SK-N-SH (cell line): ENCODE data around the gene DDAH1. TPM values are rescaled to one million over a fixed set of nuclear protein-coding genes. Genes with fewer than 3 reads are reported as not detected.

ENCODE experiments used
- CTCF ChIA-PET: fragments of 300-600, 350-600 bp; formaldehyde crosslinking; extraction: SDS; loops from one replicate; lab custom pipeline; 2021; lab: Yijun Ruan, JAX
- POLR2A ChIA-PET: fragments of 350-600 bp; sonication (Branson Sonifier 250); formaldehyde crosslinking; extraction: SDS; loops from one replicate; lab custom pipeline; 2020; ENCODE audit warnings: antibody characterized with exemption, inconsistent platforms; lab: Yijun Ruan, JAX
- DNase-seq: peaks from one replicate; pipeline ENCODE4 v3.0.0; 2012
- H2AFZ ChIP-seq: fragments of 200-600 bp; sonication (generic); 2 replicates; pipeline ENCODE4 v1.8.1; 2016; ENCODE audit warnings: antibody characterized with exemption, mild to moderate bottlenecking, low read depth
- H3F3A ChIP-seq: fragments of 200-600 bp; sonication (generic); replicated peaks from 2 replicates; pipeline ENCODE3; 2016; ENCODE audit warnings: antibody characterized with exemption, mild to moderate bottlenecking; ENCODE audit not compliant: insufficient read depth
- H3K27ac ChIP-seq, 2 experiments: fragments of 200-500 bp in 1 of 2; fragments of 200-600 bp in 1 of 2; sonication (Bioruptor generic) in 1 of 2; sonication (generic), shearing (Covaris generic) in 1 of 2; 2 replicates each; pipeline versions ENCODE4 v1.5.1 to v1.6.1; 2014 to 2016; ENCODE audit warnings: low read depth in 2 of 2, inconsistent platforms in 1 of 2, low read length in 1 of 2, mild to moderate bottlenecking in 1 of 2, mixed read lengths in 1 of 2
- H3K27me3 ChIP-seq: fragments of 200-600 bp; sonication (generic), shearing (Covaris generic); 2 replicates; pipeline ENCODE4 v1.6.1; 2016; ENCODE audit warnings: mixed run types; ENCODE audit not compliant: insufficient read depth
- H3K36me3 ChIP-seq, 2 experiments: fragments of 200-500 bp in 1 of 2; fragments of 200-600 bp in 1 of 2; sonication (Bioruptor generic) in 1 of 2; sonication (generic) in 1 of 2; replicated peaks in 1 of 2; 2 replicates each; pipeline versions ENCODE3 to v1.5.1; 2014 to 2016; ENCODE audit warnings: low read length in 1 of 2, mild to moderate bottlenecking in 1 of 2; ENCODE audit not compliant: insufficient read depth in 2 of 2, control insufficient read depth in 1 of 2
- H3K4me1 ChIP-seq, 2 experiments: fragments of 200-500 bp in 1 of 2; fragments of 200-600 bp in 1 of 2; sonication (Bioruptor generic) in 1 of 2; sonication (generic), shearing (Covaris generic) in 1 of 2; 2 replicates each; pipeline versions ENCODE4 v1.5.1 to v1.6.1; 2014 to 2016; ENCODE audit warnings: low read depth in 1 of 2, low read length in 1 of 2, mixed run types in 1 of 2; ENCODE audit not compliant: insufficient read depth in 2 of 2, control insufficient read depth in 1 of 2
- H3K4me2 ChIP-seq: fragments of 200-600 bp; sonication (generic), shearing (Covaris generic); 2 replicates; pipeline ENCODE4 v1.6.1; 2017; ENCODE audit warnings: mixed run types
- H3K4me3 ChIP-seq, 2 experiments: fragments of 200-500 bp in 1 of 2; fragments of 200-600 bp in 1 of 2; sonication (Bioruptor generic) in 1 of 2; sonication (generic), shearing (Covaris generic) in 1 of 2; 2 replicates each; pipeline versions ENCODE4 v1.5.1 to v1.8.1; 2014 to 2016; ENCODE audit warnings: low read depth in 2 of 2, inconsistent platforms in 1 of 2, low read length in 1 of 2, mild to moderate bottlenecking in 1 of 2, mixed read lengths in 1 of 2, moderate library complexity in 1 of 2
- H3K79me2 ChIP-seq: fragments of 200-600 bp; sonication (generic); 2 replicates; pipeline ENCODE4 v1.8.1; 2017; ENCODE audit warnings: mild to moderate bottlenecking; ENCODE audit not compliant: insufficient read depth
- H3K9ac ChIP-seq: fragments of 200-600 bp; sonication (generic); 2 replicates; pipeline ENCODE4 v1.6.1; 2017; ENCODE audit warnings: mixed run types
- H3K9me2 ChIP-seq: fragments of 200-600 bp; sonication (generic); 2 replicates; pipeline ENCODE4 v1.6.1; 2017; ENCODE audit warnings: mixed run types
- H3K9me3 ChIP-seq: fragments of 200-600 bp; sonication (generic); 2 replicates; pipeline ENCODE4 v1.6.1; 2017; ENCODE audit warnings: mixed run types, mild to moderate bottlenecking, moderate library complexity
- H4K20me1 ChIP-seq: fragments of 200-600 bp; sonication (generic); 2 replicates; pipeline ENCODE4 v1.6.1; 2017; ENCODE audit warnings: mild to moderate bottlenecking, mixed run types; ENCODE audit not compliant: insufficient read depth
- ELF1 ChIP-seq: IDR thresholded peaks from 2 replicates; pipeline ENCODE4 v1.4.0; 2012
- EP300 ChIP-seq, 2 experiments: IDR thresholded peaks; 2 replicates each; pipeline versions ENCODE4 v1.4.0 to v1.6.1; 2012; ENCODE audit warnings: borderline replicate concordance in 1 of 2, low read depth in 1 of 2, low read length in 1 of 2
- EZH2phosphoT487 ChIP-seq: fragments of 200-600 bp; sonication (generic); IDR thresholded peaks from 2 replicates; pipeline ENCODE4 v1.6.1; 2017; ENCODE audit warnings: low read depth, mixed run types, mild to moderate bottlenecking, antibody characterized with exemption, moderate library complexity, borderline replicate concordance
- FOSL2 ChIP-seq: IDR thresholded peaks from 2 replicates; pipeline ENCODE4 v1.4.0; 2012; ENCODE audit warnings: low read depth, mild to moderate bottlenecking, moderate library complexity, borderline replicate concordance
- GABPA ChIP-seq: IDR thresholded peaks from 2 replicates; pipeline ENCODE4 v1.4.0; 2012; ENCODE audit warnings: low read depth, mild to moderate bottlenecking
- GATA2 ChIP-seq: sonication (generic); formaldehyde crosslinking; IDR thresholded peaks from 2 replicates; pipeline ENCODE4 v1.5.0; 2020; ENCODE audit warnings: mild to moderate bottlenecking, missing genetic modification reagents
- JUND ChIP-seq: IDR thresholded peaks from 2 replicates; pipeline ENCODE4 v1.4.0; 2012
- MEF2A ChIP-seq: IDR thresholded peaks from 2 replicates; pipeline ENCODE4 v1.4.0; 2012; ENCODE audit warnings: low read depth, borderline replicate concordance
- MXI1 ChIP-seq: IDR thresholded peaks from 2 replicates; pipeline ENCODE4 v1.6.1; 2012; ENCODE audit warnings: mild to moderate bottlenecking, low read depth, low read length, improper control_type of control experiment
- NFIC ChIP-seq: IDR thresholded peaks from 2 replicates; pipeline ENCODE4 v1.4.0; 2012; ENCODE audit warnings: borderline replicate concordance
- POLR2AphosphoS5 ChIP-seq: IDR thresholded peaks from 2 replicates; pipeline ENCODE4 v1.6.1; 2012; ENCODE audit warnings: low read depth, low read length
- RFX5 ChIP-seq: IDR thresholded peaks from 2 replicates; pipeline ENCODE4 v1.6.1; 2012; ENCODE audit warnings: mild to moderate bottlenecking, improper control_type of control experiment, low read length
- RXRA ChIP-seq: IDR thresholded peaks from 2 replicates; pipeline ENCODE4 v1.4.0; 2012; ENCODE audit warnings: low read depth, mild to moderate bottlenecking, borderline replicate concordance
- SMC3 ChIP-seq: IDR thresholded peaks from 2 replicates; pipeline ENCODE4 v1.6.1; 2012; ENCODE audit warnings: low read depth, low read length, improper control_type of control experiment
- TAF1 ChIP-seq: IDR thresholded peaks from 2 replicates; pipeline ENCODE4 v1.6.1; 2012; ENCODE audit warnings: low read depth, mild to moderate bottlenecking, low read length, moderate library complexity, borderline replicate concordance
- TEAD4 ChIP-seq: IDR thresholded peaks from 2 replicates; pipeline ENCODE4 v1.4.0; 2012; ENCODE audit warnings: mild to moderate bottlenecking, borderline replicate concordance; ENCODE audit not compliant: insufficient read depth
- YY1 ChIP-seq: IDR thresholded peaks from 2 replicates; pipeline ENCODE4 v1.4.0; 2012; ENCODE audit warnings: low read depth, mild to moderate bottlenecking
- WGBS: methylation state at CpG from one replicate; pipeline ENCODE4 v1.1.6; 2017; ENCODE audit warnings: low lambda C conversion rate; 5-methylcytosine and 5-hydroxymethylcytosine counted together
- polyA plus RNA-seq, 3 experiments: library from polyadenylated mRNA; depleted of rRNA; stranded (reverse); fragments of >200 nt; gene quantifications; 2 replicates each; pipeline ENCODE4 v1.2.3, GENCODE V29; 2012
- TF ChIP-seq, protein P1 (sequence below): IDR thresholded peaks from 2 replicates; pipeline ENCODE4; 2012
- TF ChIP-seq, protein P2 (sequence below): IDR thresholded peaks from 2 replicates; pipeline ENCODE4 v1.4.0; 2012; ENCODE audit warnings: low read depth, borderline replicate concordance
- TF ChIP-seq, protein P3 (sequence below): IDR thresholded peaks from 2 replicates; pipeline ENCODE4 v1.4.0; 2012; ENCODE audit warnings: low read depth
- TF ChIP-seq, protein P4 (sequence below): fragments of 200-600 bp; sonication (generic); IDR thresholded peaks from 2 replicates; pipeline ENCODE4 v1.6.1; 2017; ENCODE audit warnings: antibody characterized with exemption, mild to moderate bottlenecking, moderate library complexity

Gene DDAH1
- polyA plus RNA-seq, 1 of the 3 experiments (the other 2 are of a cell fraction), result 64.3 TPM

DNA sequence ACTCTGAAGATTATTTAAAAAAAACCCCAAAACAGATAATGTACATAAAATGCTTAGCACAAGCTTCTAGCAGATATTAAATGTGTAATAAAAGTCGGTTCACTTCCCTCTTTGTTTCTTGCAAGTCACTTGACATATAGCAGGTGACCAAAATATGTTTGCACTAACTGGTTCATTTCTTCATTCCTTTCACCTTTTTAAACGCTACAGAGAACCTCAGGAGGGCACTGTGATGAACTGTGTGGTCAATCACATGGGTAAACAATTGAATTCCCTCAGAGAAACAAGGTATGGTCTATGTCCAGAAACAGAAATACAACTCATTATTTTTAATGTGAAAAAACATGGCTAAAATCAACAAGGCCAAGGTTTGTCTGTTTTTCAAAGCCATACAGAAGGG is 137.2 kb downstream of the DDAH1 start:
- Histone ChIP-seq H3K9ac (peak overlapping the region; percentile 59), H3K4me2 (no peak overlapping the region), H2AFZ (no peak overlapping the region), H3K79me2 (peaks cover 73% of the 10 kb centered on the region), H3K4me3 (no peak overlapping the region), H3K27me3 (no peaks in the 10 kb centered on the region), H4K20me1 (no peaks in the 10 kb centered on the region), H3K9me3 (no peaks in the 10 kb centered on the region), H3K9me2 (no peaks in the 10 kb centered on the region), H3F3A (peaks cover 79% of the 10 kb centered on the region), H3K36me3 (peaks cover 2 to 9% of the 10 kb centered on the region in 2 experiments), H3K4me1 (peaks cover 25 to 67% of the 10 kb centered on the region in 2 experiments), H3K27ac (peak overlapping the region; percentile 90 to 100)
- ChIA-PET CTCF (no interaction called here), POLR2A (no interaction called here)
- no peak for DNase-seq
- WGBS, result 71% methylated on average over 2 of the region's 2 CpGs
- no peak for TF ChIP-seq TEAD4
- TF ChIP-seq, protein P1, sequence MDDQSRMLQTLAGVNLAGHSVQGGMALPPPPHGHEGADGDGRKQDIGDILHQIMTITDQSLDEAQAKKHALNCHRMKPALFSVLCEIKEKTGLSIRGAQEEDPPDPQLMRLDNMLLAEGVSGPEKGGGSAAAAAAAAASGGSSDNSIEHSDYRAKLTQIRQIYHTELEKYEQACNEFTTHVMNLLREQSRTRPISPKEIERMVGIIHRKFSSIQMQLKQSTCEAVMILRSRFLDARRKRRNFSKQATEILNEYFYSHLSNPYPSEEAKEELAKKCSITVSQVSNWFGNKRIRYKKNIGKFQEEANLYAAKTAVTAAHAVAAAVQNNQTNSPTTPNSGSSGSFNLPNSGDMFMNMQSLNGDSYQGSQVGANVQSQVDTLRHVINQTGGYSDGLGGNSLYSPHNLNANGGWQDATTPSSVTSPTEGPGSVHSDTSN, result no peak
- no peak for TF ChIP-seq RFX5
- TF ChIP-seq TAF1, result no peak
- TF ChIP-seq, protein P2, sequence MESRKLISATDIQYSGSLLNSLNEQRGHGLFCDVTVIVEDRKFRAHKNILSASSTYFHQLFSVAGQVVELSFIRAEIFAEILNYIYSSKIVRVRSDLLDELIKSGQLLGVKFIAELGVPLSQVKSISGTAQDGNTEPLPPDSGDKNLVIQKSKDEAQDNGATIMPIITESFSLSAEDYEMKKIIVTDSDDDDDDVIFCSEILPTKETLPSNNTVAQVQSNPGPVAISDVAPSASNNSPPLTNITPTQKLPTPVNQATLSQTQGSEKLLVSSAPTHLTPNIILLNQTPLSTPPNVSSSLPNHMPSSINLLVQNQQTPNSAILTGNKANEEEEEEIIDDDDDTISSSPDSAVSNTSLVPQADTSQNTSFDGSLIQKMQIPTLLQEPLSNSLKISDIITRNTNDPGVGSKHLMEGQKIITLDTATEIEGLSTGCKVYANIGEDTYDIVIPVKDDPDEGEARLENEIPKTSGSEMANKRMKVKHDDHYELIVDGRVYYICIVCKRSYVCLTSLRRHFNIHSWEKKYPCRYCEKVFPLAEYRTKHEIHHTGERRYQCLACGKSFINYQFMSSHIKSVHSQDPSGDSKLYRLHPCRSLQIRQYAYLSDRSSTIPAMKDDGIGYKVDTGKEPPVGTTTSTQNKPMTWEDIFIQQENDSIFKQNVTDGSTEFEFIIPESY, result no peak
- TF ChIP-seq EP300 (IDR thresholded peaks at IDR 0.05; ENCODE audit: borderline replicate concordance in 1 of 2, low read depth in 1 of 2, low read length in 1 of 2), result no peak
- TF ChIP-seq JUND, result no peak
- no peak for TF ChIP-seq MXI1
- no peak for TF ChIP-seq EZH2phosphoT487
- TF ChIP-seq RXRA, result no peak

DNA sequence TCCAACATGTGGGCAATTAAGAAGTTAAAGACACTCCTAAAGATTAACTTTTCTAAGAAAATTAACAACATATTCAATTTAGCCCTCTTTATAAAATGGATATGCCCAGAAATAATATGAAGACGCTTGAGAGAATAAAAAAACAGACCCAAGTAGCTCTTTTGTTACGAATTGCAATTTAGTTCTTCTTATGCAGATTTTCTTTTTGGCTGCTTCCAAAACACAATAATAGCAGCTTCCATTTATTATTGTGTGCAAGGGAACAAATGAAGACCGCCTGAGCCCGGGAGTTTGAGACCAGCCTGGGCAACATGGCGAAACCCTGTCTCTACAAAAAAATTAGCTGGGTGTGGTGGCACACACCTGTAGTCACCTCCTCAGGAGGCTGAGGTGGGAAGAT is 138.1 kb downstream of the DDAH1 start:
- Histone ChIP-seq H2AFZ (no peak overlapping the region), H3F3A (peaks cover 80% of the 10 kb centered on the region), H3K79me2 (peaks cover 73% of the 10 kb centered on the region), H3K4me2 (no peak overlapping the region), H3K36me3 (peaks cover 2 to 9% of the 10 kb centered on the region in 2 experiments), H3K9me3 (no peaks in the 10 kb centered on the region), H3K27me3 (no peaks in the 10 kb centered on the region), H3K27ac (peak overlapping the region; percentile 71 to 100; a peak in 3 of 4 replicates), H4K20me1 (no peaks in the 10 kb centered on the region), H3K4me3 (no peak overlapping the region), H3K4me1 (peaks cover 17 to 67% of the 10 kb centered on the region in 2 experiments), H3K9ac (peak overlapping the region; percentile 59; the same call in 1 of the 2 replicates)
- 95% methylated on average over 5 of the region's 5 CpGs for WGBS
- CTCF ChIA-PET, result interaction anchor here (1.5 kb wide), 1 partner anchor 18 kb away, joined by 3 read pairs; no protein-coding TSS in a partner anchor
- POLR2A ChIA-PET, result no interaction called here
- DNase-seq, result no peak
- no peak for TF ChIP-seq GATA2 (CRISPR knock-in tag)
- TF ChIP-seq, protein P3, sequence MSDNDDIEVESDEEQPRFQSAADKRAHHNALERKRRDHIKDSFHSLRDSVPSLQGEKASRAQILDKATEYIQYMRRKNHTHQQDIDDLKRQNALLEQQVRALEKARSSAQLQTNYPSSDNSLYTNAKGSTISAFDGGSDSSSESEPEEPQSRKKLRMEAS, result no peak
- TF ChIP-seq, protein P4, sequence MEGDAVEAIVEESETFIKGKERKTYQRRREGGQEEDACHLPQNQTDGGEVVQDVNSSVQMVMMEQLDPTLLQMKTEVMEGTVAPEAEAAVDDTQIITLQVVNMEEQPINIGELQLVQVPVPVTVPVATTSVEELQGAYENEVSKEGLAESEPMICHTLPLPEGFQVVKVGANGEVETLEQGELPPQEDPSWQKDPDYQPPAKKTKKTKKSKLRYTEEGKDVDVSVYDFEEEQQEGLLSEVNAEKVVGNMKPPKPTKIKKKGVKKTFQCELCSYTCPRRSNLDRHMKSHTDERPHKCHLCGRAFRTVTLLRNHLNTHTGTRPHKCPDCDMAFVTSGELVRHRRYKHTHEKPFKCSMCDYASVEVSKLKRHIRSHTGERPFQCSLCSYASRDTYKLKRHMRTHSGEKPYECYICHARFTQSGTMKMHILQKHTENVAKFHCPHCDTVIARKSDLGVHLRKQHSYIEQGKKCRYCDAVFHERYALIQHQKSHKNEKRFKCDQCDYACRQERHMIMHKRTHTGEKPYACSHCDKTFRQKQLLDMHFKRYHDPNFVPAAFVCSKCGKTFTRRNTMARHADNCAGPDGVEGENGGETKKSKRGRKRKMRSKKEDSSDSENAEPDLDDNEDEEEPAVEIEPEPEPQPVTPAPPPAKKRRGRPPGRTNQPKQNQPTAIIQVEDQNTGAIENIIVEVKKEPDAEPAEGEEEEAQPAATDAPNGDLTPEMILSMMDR, result no peak
- no peak for TF ChIP-seq POLR2AphosphoS5
- no peak for TF ChIP-seq NFIC
- TF ChIP-seq FOSL2, result no peak
- no peak for TF ChIP-seq EZH2phosphoT487
- TF ChIP-seq MEF2A, result no peak
- TF ChIP-seq TEAD4, result no peak
- TF ChIP-seq RFX5, result no peak
- TF ChIP-seq SMC3, result no peak
- TF ChIP-seq GABPA, result no peak
- no peak for TF ChIP-seq YY1
- no peak for TF ChIP-seq ELF1
- TF ChIP-seq, all 33 proteins: peak for 0
- H3K9me2 ChIP-seq, result no peaks in the 10 kb centered on the region
